GM12878 (cell line): ENCODE data around the gene PPT2. TPM values are rescaled to one million over a fixed set of nuclear protein-coding genes. Genes with fewer than 3 reads are reported as not detected.

Experiments
- CEBPB ChIP-seq, 2 experiments: fragments of 150-350 bp in 1 of 2; IDR thresholded peaks; 2 replicates each; pipeline ENCODE4 v1.6.1; 2012 to 2014; ENCODE audit warnings: low read depth in 2 of 2, low read length in 2 of 2, borderline replicate concordance in 1 of 2, inconsistent platforms in 1 of 2
- E4F1 ChIP-seq: fragments of 450-650 bp; IDR thresholded peaks from 2 replicates; pipeline ENCODE4 v1.6.1; 2018; ENCODE audit warnings: borderline replicate concordance, mild to moderate bottlenecking; ENCODE audit not compliant: partially characterized antibody
- EGR1 ChIP-seq, 2 experiments: IDR thresholded peaks; 1 replicate in 1 of 2; 2 replicates in 1 of 2; pipeline ENCODE4 v1.6.1; 2011 to 2012; ENCODE audit warnings: low read depth in 2 of 2, low read length in 2 of 2, borderline replicate concordance in 1 of 2, mild to moderate bottlenecking in 1 of 2, moderate library complexity in 1 of 2
- HCFC1 ChIP-seq: fragments of 150-350 bp; IDR thresholded peaks from 2 replicates; pipeline ENCODE4 v1.6.1; 2014; ENCODE audit warnings: low read length
- HDAC2 ChIP-seq: fragments of 200-600 bp; sonication (generic); IDR thresholded peaks from 2 replicates; pipeline ENCODE4 v1.6.1; 2017
- HDAC6 ChIP-seq: fragments of 200-600 bp; sonication (generic); IDR thresholded peaks from one replicate; pipeline ENCODE4 v1.8.0; 2017; ENCODE audit warnings: antibody characterized with exemption; ENCODE audit not compliant: unreplicated experiment
- MYC ChIP-seq: IDR thresholded peaks from 2 replicates; pipeline ENCODE4 v1.6.1; 2011; ENCODE audit warnings: mild to moderate bottlenecking, low read length, moderate library complexity, inconsistent platforms; ENCODE audit not compliant: insufficient read depth, insufficient replicate concordance, insufficient read length, severe bottlenecking
- NFYA ChIP-seq: IDR thresholded peaks from 2 replicates; pipeline ENCODE4 v1.6.1; 2011; ENCODE audit warnings: low read depth, mild to moderate bottlenecking, low read length, improper control_type of control experiment, borderline replicate concordance
- NKRF ChIP-seq: fragments of 450-650 bp; conservative IDR thresholded peaks from 2 replicates; pipeline ENCODE4 v1.6.1; 2017; ENCODE audit warnings: mild to moderate bottlenecking, moderate library complexity
- NR2C1 ChIP-seq: fragments of 450-650 bp; IDR thresholded peaks from 2 replicates; pipeline ENCODE4 v1.6.1; 2017; ENCODE audit warnings: antibody characterized with exemption, mild to moderate bottlenecking, moderate library complexity
- POLR2A ChIP-seq: IDR thresholded peaks from 2 replicates; pipeline ENCODE4 v1.6.1; 2011; ENCODE audit warnings: low read depth, mild to moderate bottlenecking, low read length
- RAD51 ChIP-seq: fragments of 450-650 bp; IDR thresholded peaks from 2 replicates; pipeline ENCODE4 v1.6.1; 2016; ENCODE audit warnings: moderate library complexity, mild to moderate bottlenecking, inconsistent platforms
- RELA ChIP-seq: fragments of 450-650 bp; IDR thresholded peaks from 2 replicates; pipeline ENCODE4 v1.8.0; 2014; ENCODE audit warnings: borderline replicate concordance; ENCODE audit not compliant: partially characterized antibody
- SMAD5 ChIP-seq: IDR thresholded peaks from 2 replicates; pipeline ENCODE4 v1.6.1; 2016; ENCODE audit warnings: antibody characterized with exemption, low read depth
- STAT3 ChIP-seq: IDR thresholded peaks from 2 replicates; pipeline ENCODE4 v1.6.1; 2011; ENCODE audit warnings: low read depth, low read length, improper control_type of control experiment
- TCF12 ChIP-seq: IDR thresholded peaks from 2 replicates; pipeline ENCODE4 v1.6.1; 2011; ENCODE audit warnings: low read depth, mild to moderate bottlenecking, low read length
- ZBED1 ChIP-seq: IDR thresholded peaks from 2 replicates; pipeline ENCODE4 v1.6.1; 2016; ENCODE audit warnings: borderline replicate concordance
- ZNF24 ChIP-seq: fragments of 450-650 bp; IDR thresholded peaks from 2 replicates; pipeline ENCODE4 v1.6.1; 2017; ENCODE audit warnings: antibody characterized with exemption, mild to moderate bottlenecking
- ZNF592 ChIP-seq: fragments of 450-650 bp; IDR thresholded peaks from 2 replicates; pipeline ENCODE4 v1.6.1; 2017; ENCODE audit warnings: mild to moderate bottlenecking, moderate library complexity
- ZZZ3 ChIP-seq: IDR thresholded peaks from 2 replicates; pipeline ENCODE4 v1.6.1; 2011; ENCODE audit warnings: low read depth; ENCODE audit not compliant: control insufficient read depth, insufficient read length
- polyA plus RNA-seq, 11 experiments: library from polyadenylated mRNA; depleted of rRNA in 4 of 11; unstranded in 6 of 11; stranded (reverse) in 5 of 11; fragments of >200 nt; fragmentation: Nextera tagmentation in 4 of 11; fragmentation: Illumina TruSeq in 1 of 11; extraction: Ambion mirVana in 4 of 11; extraction: Trizol in 1 of 11; gene quantifications; 1 replicate in 1 of 11; 2 replicates in 10 of 11; pipeline versions ENCODE4 v1.2.1 to v1.2.3, GENCODE V29; 2011 to 2016; ENCODE audit warnings: inconsistent platforms in 2 of 11, missing spikeins in 2 of 11, low read depth in 1 of 11
- total RNA-seq, 4 experiments: library from RNA; depleted of rRNA in 3 of 4; stranded (reverse); fragments of >200 nt in 3 of 4; fragmentation: Illumina TruSeq in 1 of 4; extraction: Trizol in 1 of 4; gene quantifications; 2 replicates each; pipeline versions ENCODE4 v1.2.1 to v1.2.3, GENCODE V29; 2013 to 2021

The PPT2 gene
- total and polyA plus RNA-seq, 10 of the 15 experiments (the other 5 are each of a cell fraction or from before 2014, with no cell fraction given) = 1.3 to 25.5 (median 5.5) TPM

GRCh38 chr6:32195902-32196681, 42.2 kb downstream of the PPT2 start (continued):
- TF ChIP-seq E4F1 (peak; percentile 19), STAT3 (no peak), ZNF592 (no peak), CEBPB (IDR thresholded peaks at IDR 0.05; ENCODE audit: borderline replicate concordance in 1 of 2, low read depth in 2 of 2, low read length in 2 of 2) (peak in 1 of 2 experiments; percentile 21; a peak in 1 of 4 replicates), EGR1 (IDR thresholded peaks at IDR 0.05; ENCODE audit: borderline replicate concordance in 1 of 2, low read depth in 2 of 2, low read length in 2 of 2) (peak in 1 of 2 experiments; percentile 70; a peak in 1 of 3 replicates), NKRF (peak; percentile 56; the same call in 1 of the 2 replicates), HDAC2 (no peak), SMAD5 (peak; percentile 75; the same call in 1 of the 2 replicates), ZZZ3 (no peak), RELA (peak; percentile 11), NFYA (no peak), HCFC1 (peak; percentile 63), ZBED1 (peak; percentile 61; the same call in 1 of the 2 replicates), RAD51 (no peak), NR2C1 (no peak), POLR2A (peak; percentile 93), TCF12 (peak; percentile 91), ZNF24 (no peak), HDAC6 (no peak), MYC (no peak)
